Activated CD8-positive, alpha-beta memory T cell treated with anti-CD3 and anti-CD28 coated beads, Interleukin-2, amount 10 ng/mL, durations not matched to agents 7 days and 5 days (primary cell): ENCODE results near the gene RGS12. TPM values are rescaled to one million over a fixed set of nuclear protein-coding genes. Genes with fewer than 3 reads are reported as not detected.
A peak's percentile ranks its signal among the peaks of the same experiment; 100 is the strongest.

ENCODE experiments used
- ATAC-seq: fragments of 150-1000 bp; cut with Tn5 transposase; one replicate; pipeline ENCODE4 v1.10.0; 2021; ENCODE audit warnings: moderate library complexity
- CTCF ChIA-PET: fragments of 350-600 bp; sonication (Branson Sonifier 250); formaldehyde crosslinking; loops from one replicate; lab custom pipeline; 2021; ENCODE audit warnings: antibody characterized with exemption; lab: Charles Lee
- DNase-seq: peaks from one replicate; pipeline ENCODE4 v3.0.0-alpha.2; 2020
- H3K27ac Mint-ChIP-seq: one replicate; pipeline ENCODE4 v1.8.0; 2021; ENCODE audit warnings: mild to moderate bottlenecking, mixed read lengths
- H3K27me3 Mint-ChIP-seq: one replicate; pipeline ENCODE4 v1.8.0; 2021; ENCODE audit warnings: mixed read lengths
- H3K36me3 Mint-ChIP-seq: one replicate; pipeline ENCODE4 v1.8.0; 2021; ENCODE audit warnings: mild to moderate bottlenecking, mixed read lengths
- H3K4me1 Mint-ChIP-seq: one replicate; pipeline ENCODE4 v1.8.0; 2021; ENCODE audit warnings: mixed read lengths
- H3K4me3 Mint-ChIP-seq: one replicate; pipeline ENCODE4 v1.8.0; 2021; ENCODE audit warnings: mild to moderate bottlenecking, moderate library complexity, mixed read lengths
- H3K9me3 Mint-ChIP-seq: one replicate; pipeline ENCODE4 v1.8.0; 2022; ENCODE audit warnings: low read depth, mixed read lengths
- total RNA-seq, 2 experiments: library from RNA; stranded (reverse); gene quantifications; one replicate each; pipeline ENCODE4 v1.2.3, GENCODE V29; 2021

The RGS12 gene
- 1 to 10 TPM; 2.1 to 5.0 TPM for total RNA-seq

GRCh38 chr4:3292571-3293400, at the start of gene RGS12:
Gene RGS12 (plus strand): TSS chr4:3293021. CDS start chr4:3316171, 23,150 bp downstream.
- Mint-ChIP-seq H3K27me3 (peaks cover 66% of the 10 kb centered on the region), H3K27ac (no peak within 1 kb of the TSS), H3K4me1 (peaks cover 6% of the 10 kb centered on the region), H3K36me3 (no peaks in the 10 kb centered on the region), H3K4me3 (peak within 1 kb of the TSS; percentile 76), H3K9me3 (no peaks in the 10 kb centered on the region)
- CTCF ChIA-PET, result interaction anchor here (2.0 kb wide), 1 partner anchor 185 kb away, joined by 7 read pairs; no protein-coding TSS in a partner anchor
- peak; percentile 88 for DNase-seq
- ATAC-seq, result peak; percentile 93

- CTCF ChIA-PET, result interaction anchor here (1.3 kb wide), 2 partner anchors 10 to 50 kb away, joined by 3 read pairs; no protein-coding TSS in a partner anchor
- Mint-ChIP-seq H3K27me3 (no peaks in the 10 kb centered on the region), H3K9me3 (no peaks in the 10 kb centered on the region), H3K36me3 (no peaks in the 10 kb centered on the region), H3K4me1 (peaks cover 17% of the 10 kb centered on the region), H3K4me3 (no peak overlapping the region), H3K27ac (no peak overlapping the region)
- DNase-seq (peak; percentile 47), ATAC-seq (peak; percentile 14)
These were observed 49.6 kb upstream of the RGS12 start for GRCh38 chr4:3243136-3243780.

GRCh38 chr4:3244002-3244401, 48.8 kb upstream of the RGS12 start:
- Mint-ChIP-seq H3K4me3 (no peak overlapping the region), H3K27me3 (no peaks in the 10 kb centered on the region), H3K9me3 (no peaks in the 10 kb centered on the region), H3K36me3 (no peaks in the 10 kb centered on the region), H3K4me1 (peaks cover 17% of the 10 kb centered on the region), H3K27ac (no peak overlapping the region)
- CTCF ChIA-PET, result interaction anchor here (1.0 to 1.3 kb wide), 4 partner anchors 9 to 194 kb away, joined by 3 read pairs; no protein-coding TSS in a partner anchor
- ATAC-seq, result no peak
- DNase-seq, result no peak

- H3K4me1 Mint-ChIP-seq, result peaks cover 17% of the 10 kb centered on the region
- no peak overlapping the region for H3K27ac Mint-ChIP-seq
- no peaks in the 10 kb centered on the region for H3K36me3 Mint-ChIP-seq
- no peaks in the 10 kb centered on the region for H3K27me3 Mint-ChIP-seq
- DNase-seq (no peak), ATAC-seq (no peak)
- CTCF ChIA-PET, result interaction anchor here (1.0 to 1.3 kb wide), 3 partner anchors 50 to 195 kb away, joined by 3 read pairs; no protein-coding TSS in a partner anchor
- H3K4me3 Mint-ChIP-seq, result no peak overlapping the region
- no peaks in the 10 kb centered on the region for H3K9me3 Mint-ChIP-seq
These were observed 48.1 kb upstream of the RGS12 start for GRCh38 chr4:3244747-3245146.

GRCh38 chr4:3245676-3246075, 47.1 kb upstream of the RGS12 start:
- Mint-ChIP-seq H3K9me3 (no peaks in the 10 kb centered on the region), H3K27ac (no peak overlapping the region), H3K4me3 (no peak overlapping the region), H3K36me3 (no peaks in the 10 kb centered on the region), H3K27me3 (no peaks in the 10 kb centered on the region), H3K4me1 (peaks cover 17% of the 10 kb centered on the region)
- ATAC-seq, result no peak
- DNase-seq, result no peak
- CTCF ChIA-PET, result no interaction called here

- Mint-ChIP-seq H3K4me1 (peaks cover 20% of the 10 kb centered on the region), H3K27ac (no peak overlapping the region), H3K9me3 (no peaks in the 10 kb centered on the region), H3K27me3 (no peaks in the 10 kb centered on the region), H3K36me3 (no peaks in the 10 kb centered on the region), H3K4me3 (no peak overlapping the region)
- ATAC-seq, result no peak
- DNase-seq, result no peak
- CTCF ChIA-PET, result interaction anchor here (0.8 to 1.2 kb wide), 2 partner anchors 43 to 52 kb away, joined by 3 read pairs; no protein-coding TSS in a partner anchor
These were observed 46.1 kb upstream of the RGS12 start for GRCh38 chr4:3246458-3247398.

GRCh38 chr4:3247399-3248177, 45.2 kb upstream of the RGS12 start:
- Mint-ChIP-seq H3K36me3 (no peaks in the 10 kb centered on the region), H3K4me3 (no peak overlapping the region), H3K27me3 (no peaks in the 10 kb centered on the region), H3K4me1 (peaks cover 15% of the 10 kb centered on the region), H3K9me3 (no peaks in the 10 kb centered on the region), H3K27ac (no peak overlapping the region)
- ATAC-seq (no peak), DNase-seq (no peak)
- CTCF ChIA-PET, result interaction anchor here (1.2 kb wide), 1 partner anchor 44 kb away, joined by 3 read pairs; no protein-coding TSS in a partner anchor

- Mint-ChIP-seq H3K36me3 (no peaks in the 10 kb centered on the region), H3K4me1 (peaks cover 11% of the 10 kb centered on the region), H3K9me3 (no peaks in the 10 kb centered on the region), H3K27me3 (no peaks in the 10 kb centered on the region), H3K27ac (peak overlapping the region; percentile 28), H3K4me3 (no peak overlapping the region)
- CTCF ChIA-PET, result no interaction called here
- no peak for ATAC-seq
- no peak for DNase-seq
These were observed 44.7 kb upstream of the RGS12 start for GRCh38 chr4:3248178-3248480.

GRCh38 chr4:3248811-3249661, 43.8 kb upstream of the RGS12 start, which contains the start of gene MSANTD1:
Gene MSANTD1 (plus strand): TSS chr4:3249159. CDS start chr4:3249223, 64 bp downstream.
- DNase-seq, result no peak
- peak within 1 kb of the TSS; percentile 28 for H3K27ac Mint-ChIP-seq
- no peaks in the 10 kb centered on the region for H3K9me3 Mint-ChIP-seq
- no peaks in the 10 kb centered on the region for H3K27me3 Mint-ChIP-seq
- CTCF ChIA-PET, result no interaction called here
- H3K4me1 Mint-ChIP-seq, result peaks cover 6% of the 10 kb centered on the region
- no peak for ATAC-seq
- H3K36me3 Mint-ChIP-seq, result no peaks in the 10 kb centered on the region
- H3K4me3 Mint-ChIP-seq, result no peak within 1 kb of the TSS

- Mint-ChIP-seq H3K27ac (no peak overlapping the region), H3K36me3 (no peaks in the 10 kb centered on the region), H3K9me3 (no peaks in the 10 kb centered on the region), H3K4me1 (peaks cover 6% of the 10 kb centered on the region), H3K27me3 (no peaks in the 10 kb centered on the region), H3K4me3 (no peak overlapping the region)
- ATAC-seq (no peak), DNase-seq (no peak)
- CTCF ChIA-PET, result no interaction called here
These were observed 42.9 kb upstream of the RGS12 start for GRCh38 chr4:3249711-3250437.

GRCh38 chr4:3250438-3250955, 42.3 kb upstream of the RGS12 start:
- CTCF ChIA-PET, result no interaction called here
- H3K9me3 Mint-ChIP-seq, result no peaks in the 10 kb centered on the region

More at GRCh38 chr4:3250438-3250955, 42.3 kb upstream of the RGS12 start:
- Mint-ChIP-seq H3K27me3 (no peaks in the 10 kb centered on the region), H3K4me1 (peaks cover 6% of the 10 kb centered on the region), H3K4me3 (no peak overlapping the region), H3K36me3 (no peaks in the 10 kb centered on the region), H3K27ac (no peak overlapping the region)
- DNase-seq, result no peak
- ATAC-seq, result no peak
